Measurements from ENCODE around the gene MILR1. TPM values are rescaled to one million over a fixed set of nuclear protein-coding genes. Genes with fewer than 3 reads are reported as not detected.
"Not testable (repeated sequence)": the region's sequence is repeated elsewhere in the genome, so short reads cannot be mapped to it uniquely, and the experiment has no call there.

The MILR1 gene
- total and polyA plus RNA-seq, 5 donors from 2014 or later = 0.67 TPM; not detected in 4

GRCh38 chr17:64420143-64420670 is 28.7 kb upstream of the MILR1 start:
- no peak overlapping the region for H3K27ac Mint-ChIP-seq
- peak; percentile 70 to 87 for ATAC-seq (ENCODE audit: low read depth in 2 of 2)
- no peaks in the 10 kb centered on the region for H3K27me3 ChIP-seq (ENCODE audit: control insufficient read depth, insufficient read depth, low read length)
- H3K27me3 Mint-ChIP-seq = peaks cover 31% of the 10 kb centered on the region
- H3K36me3 Mint-ChIP-seq = no peaks in the 10 kb centered on the region
- H3K4me3 Mint-ChIP-seq = no peak overlapping the region
- H3K9me3 Mint-ChIP-seq = no peaks in the 10 kb centered on the region
- H3K4me1 Mint-ChIP-seq = peaks cover 0 to 8% (median 4%) of the 10 kb centered on the region in 4 donors
- no peak overlapping the region for H3K4me3 ChIP-seq (ENCODE audit: low read depth, low read length)
- no peaks in the 10 kb centered on the region for H3K9me3 ChIP-seq (ENCODE audit: control insufficient read depth in 2 of 2, low read length in 2 of 2)
- H3K36me3 ChIP-seq (ENCODE audit: control insufficient read depth, insufficient read depth, low read length) = no peaks in the 10 kb centered on the region
- no peak overlapping the region for H3K27ac ChIP-seq (ENCODE audit: insufficient read depth, low read length, poor library complexity, severe bottlenecking)
- DNase-seq = peak; percentile 9 to 82 (median 79)
- no peaks in the 10 kb centered on the region for H3K4me1 ChIP-seq (ENCODE audit: control insufficient read depth, insufficient read depth, low read length, poor library complexity, severe bottlenecking)

GRCh38 chr17:64422121-64422520 is 26.8 kb upstream of the MILR1 start:
- H3K9me3 Mint-ChIP-seq, H3K36me3 Mint-ChIP-seq: not testable (repeated sequence)
- H3K27me3 Mint-ChIP-seq = peaks cover 36% of the 10 kb centered on the region

DNA sequence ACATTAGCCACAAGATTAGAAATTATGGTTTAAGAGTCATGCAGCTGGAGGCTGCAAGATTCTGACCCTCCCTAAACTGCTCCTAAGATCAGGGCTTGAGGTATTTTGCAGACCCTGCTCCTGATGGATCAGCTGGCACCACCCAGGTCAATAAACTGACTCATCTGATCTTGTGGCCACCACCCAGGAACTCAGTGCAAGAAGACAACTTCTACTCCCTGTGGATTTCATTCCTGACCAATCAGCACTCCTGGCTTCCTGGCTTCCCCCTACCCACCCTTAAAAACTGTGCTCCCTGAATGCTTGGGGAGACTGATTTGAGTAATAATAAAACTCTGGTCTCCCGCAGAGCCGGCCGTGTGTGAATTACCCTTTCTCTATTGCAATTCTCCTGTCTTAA is 25.0 kb upstream of the MILR1 start:
- Histone ChIP-seq H3K27ac (ENCODE audit: insufficient read depth, low read length, poor library complexity, severe bottlenecking) (no peak overlapping the region), H3K4me1 (ENCODE audit: control insufficient read depth, insufficient read depth, low read length, poor library complexity, severe bottlenecking) (no peaks in the 10 kb centered on the region), H3K36me3 (ENCODE audit: control insufficient read depth, insufficient read depth, low read length) (no peaks in the 10 kb centered on the region), H3K27me3 (ENCODE audit: control insufficient read depth, insufficient read depth, low read length) (peaks cover 3% of the 10 kb centered on the region), H3K4me3 (ENCODE audit: low read depth, low read length) (no peak overlapping the region), H3K9me3 (ENCODE audit: control insufficient read depth in 2 of 2, low read length in 2 of 2) (no peaks in the 10 kb centered on the region)
- Mint-ChIP-seq H3K4me1 (peaks cover 0 to 4% (median under 1%) of the 10 kb centered on the region in 4 donors), H3K9me3 (no peaks in the 10 kb centered on the region), H3K36me3 (no peaks in the 10 kb centered on the region), H3K27ac (no peak overlapping the region), H3K4me3 (no peak overlapping the region), H3K27me3 (peaks cover 29% of the 10 kb centered on the region)
- DNase-seq = no peak
- no peak for ATAC-seq (ENCODE audit: low read depth in 2 of 2)

More at GRCh38 chr17:64422121-64422520, 26.8 kb upstream of the MILR1 start:
- not testable (repeated sequence) for H3K4me1 Mint-ChIP-seq; H3K4me3 ChIP-seq (ENCODE audit: low read depth, low read length); H3K27ac Mint-ChIP-seq; H3K36me3 ChIP-seq (ENCODE audit: control insufficient read depth, insufficient read depth, low read length); DNase-seq; ATAC-seq (ENCODE audit: low read depth in 2 of 2); H3K27me3 ChIP-seq (ENCODE audit: control insufficient read depth, insufficient read depth, low read length); H3K4me1 ChIP-seq (ENCODE audit: control insufficient read depth, insufficient read depth, low read length, poor library complexity, severe bottlenecking); H3K4me3 Mint-ChIP-seq; H3K27ac ChIP-seq (ENCODE audit: insufficient read depth, low read length, poor library complexity, severe bottlenecking); H3K9me3 ChIP-seq (ENCODE audit: control insufficient read depth in 2 of 2, low read length in 2 of 2)

DNA sequence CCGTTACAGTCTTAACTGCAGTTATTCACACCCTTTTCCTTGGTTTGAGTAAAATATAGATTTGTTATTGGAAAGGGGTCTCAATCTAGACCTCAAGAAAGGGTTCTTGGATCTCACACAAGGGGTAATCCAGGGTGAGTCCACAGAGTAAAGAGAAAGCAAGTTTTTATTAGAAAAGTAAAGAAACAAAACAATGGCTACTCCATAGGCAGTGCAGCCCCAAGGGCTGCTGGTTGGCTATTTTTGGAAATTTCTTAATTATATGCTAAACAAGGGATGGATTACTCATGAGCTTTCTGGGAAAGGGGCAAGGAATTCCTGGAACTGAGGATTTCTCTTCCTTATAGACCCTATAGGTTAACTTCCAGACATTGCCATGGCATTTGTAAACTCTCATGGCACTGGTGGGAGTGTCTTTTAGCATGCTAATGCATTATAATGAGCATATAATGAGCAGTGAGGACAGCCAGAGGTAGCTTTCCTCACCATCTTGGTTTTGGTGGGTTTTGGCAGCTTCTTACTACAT is 24.5 kb upstream of the MILR1 start:
- peaks cover 0 to 3% (median 0%) of the 10 kb centered on the region in 4 donors for H3K4me1 Mint-ChIP-seq
- H3K27ac ChIP-seq (ENCODE audit: insufficient read depth, low read length, poor library complexity, severe bottlenecking) = no peak overlapping the region
- H3K4me3 ChIP-seq (ENCODE audit: low read depth, low read length) = no peak overlapping the region
- no peaks in the 10 kb centered on the region for H3K36me3 Mint-ChIP-seq
- no peaks in the 10 kb centered on the region for H3K9me3 ChIP-seq (ENCODE audit: control insufficient read depth in 2 of 2, low read length in 2 of 2)
- H3K4me1 ChIP-seq (ENCODE audit: control insufficient read depth, insufficient read depth, low read length, poor library complexity, severe bottlenecking) = no peaks in the 10 kb centered on the region
- no peak for ATAC-seq (ENCODE audit: low read depth in 2 of 2)
- no peaks in the 10 kb centered on the region for H3K36me3 ChIP-seq (ENCODE audit: control insufficient read depth, insufficient read depth, low read length)
- peaks cover 3% of the 10 kb centered on the region for H3K27me3 ChIP-seq (ENCODE audit: control insufficient read depth, insufficient read depth, low read length)
- peaks cover 28% of the 10 kb centered on the region for H3K27me3 Mint-ChIP-seq
- H3K27ac Mint-ChIP-seq = no peak overlapping the region
- DNase-seq = no peak
- no peak overlapping the region for H3K4me3 Mint-ChIP-seq
- no peaks in the 10 kb centered on the region for H3K9me3 Mint-ChIP-seq

DNA sequence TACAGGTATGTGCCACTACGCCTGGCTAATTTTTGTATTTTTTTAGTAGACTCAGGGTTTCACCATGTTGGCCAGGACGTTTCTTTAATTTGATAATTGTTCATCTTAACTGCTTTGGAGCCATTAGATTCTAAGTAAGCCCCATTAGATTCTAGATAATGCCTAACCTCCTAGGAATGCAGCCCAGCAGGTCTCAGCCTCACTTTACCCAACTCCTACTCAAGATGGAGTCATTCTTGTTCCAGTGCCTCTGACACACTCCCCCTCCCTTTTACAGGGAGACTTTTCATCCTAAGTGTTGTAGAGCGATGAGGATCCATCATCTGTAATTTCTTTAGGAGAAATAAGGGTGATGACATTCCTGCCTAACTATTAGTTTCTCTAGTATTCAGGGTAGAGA is 23.7 kb upstream of the MILR1 start:
- peaks cover 28% of the 10 kb centered on the region for H3K27me3 Mint-ChIP-seq
- H3K27ac Mint-ChIP-seq = no peak overlapping the region
- no peaks in the 10 kb centered on the region for H3K36me3 Mint-ChIP-seq
- peaks cover 0 to 2% (median 0%) of the 10 kb centered on the region in 4 donors for H3K4me1 Mint-ChIP-seq
- H3K4me3 ChIP-seq (ENCODE audit: low read depth, low read length) = no peak overlapping the region
- H3K27me3 ChIP-seq (ENCODE audit: control insufficient read depth, insufficient read depth, low read length) = peaks cover 3% of the 10 kb centered on the region
- no peaks in the 10 kb centered on the region for H3K9me3 Mint-ChIP-seq
- no peaks in the 10 kb centered on the region for H3K36me3 ChIP-seq (ENCODE audit: control insufficient read depth, insufficient read depth, low read length)
- no peak overlapping the region for H3K27ac ChIP-seq (ENCODE audit: insufficient read depth, low read length, poor library complexity, severe bottlenecking)
- H3K9me3 ChIP-seq (ENCODE audit: control insufficient read depth in 2 of 2, low read length in 2 of 2) = no peaks in the 10 kb centered on the region
- ATAC-seq (ENCODE audit: low read depth in 2 of 2) = no peak
- H3K4me3 Mint-ChIP-seq = no peak overlapping the region
- DNase-seq = no peak
- no peaks in the 10 kb centered on the region for H3K4me1 ChIP-seq (ENCODE audit: control insufficient read depth, insufficient read depth, low read length, poor library complexity, severe bottlenecking)

DNA sequence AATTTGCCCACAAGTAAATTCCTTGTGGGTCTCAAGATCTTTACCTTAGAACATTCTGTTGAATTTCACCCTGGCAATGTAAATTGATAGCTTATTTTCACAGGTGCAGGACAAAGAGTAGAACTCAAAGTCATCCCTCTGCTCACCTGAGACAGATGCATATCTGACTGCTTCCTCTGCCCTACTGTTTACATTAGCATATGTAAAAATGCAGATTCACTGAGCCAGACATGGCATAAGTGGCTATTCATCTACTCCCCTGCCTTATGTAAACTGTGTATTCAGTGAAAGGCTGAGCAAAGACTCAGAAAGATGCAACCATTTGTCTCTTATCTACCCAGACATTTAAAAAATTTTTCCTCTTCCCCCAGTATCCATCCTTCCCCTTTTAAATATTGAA is 22.3 kb upstream of the MILR1 start:
- Histone ChIP-seq H3K4me3 (ENCODE audit: low read depth, low read length) (no peak overlapping the region), H3K4me1 (ENCODE audit: control insufficient read depth, insufficient read depth, low read length, poor library complexity, severe bottlenecking) (no peaks in the 10 kb centered on the region), H3K27me3 (ENCODE audit: control insufficient read depth, insufficient read depth, low read length) (peaks cover 3% of the 10 kb centered on the region), H3K27ac (ENCODE audit: insufficient read depth, low read length, poor library complexity, severe bottlenecking) (no peak overlapping the region), H3K36me3 (ENCODE audit: control insufficient read depth, insufficient read depth, low read length) (no peaks in the 10 kb centered on the region), H3K9me3 (ENCODE audit: control insufficient read depth in 2 of 2, low read length in 2 of 2) (no peaks in the 10 kb centered on the region)
- ATAC-seq (ENCODE audit: low read depth in 2 of 2) (no peak), DNase-seq (no peak)
- Mint-ChIP-seq H3K4me3 (no peak overlapping the region), H3K27me3 (peaks cover 36% of the 10 kb centered on the region), H3K27ac (no peak overlapping the region), H3K36me3 (no peaks in the 10 kb centered on the region), H3K4me1 (no peaks in the 10 kb centered on the region), H3K9me3 (no peaks in the 10 kb centered on the region)

DNA sequence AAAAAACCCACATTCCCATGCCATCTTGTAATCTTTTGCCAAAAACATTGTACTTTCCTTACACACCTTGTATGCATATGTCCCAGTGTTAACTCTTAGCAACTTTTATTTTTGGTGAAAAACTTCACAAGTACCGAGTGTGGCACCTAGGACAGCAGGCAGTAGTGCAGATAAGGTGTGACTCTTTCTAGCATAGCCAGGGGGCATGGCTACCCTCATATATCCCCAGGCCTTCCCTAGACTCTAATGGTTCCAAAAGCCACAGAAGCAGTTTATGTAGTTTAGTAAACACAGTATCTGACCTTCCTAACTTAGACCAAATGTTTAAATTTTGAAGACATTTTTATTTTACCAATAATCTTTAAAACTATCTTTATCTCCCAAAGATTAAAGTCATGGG is 20.5 kb upstream of the MILR1 start:
- no peaks in the 10 kb centered on the region for H3K4me1 Mint-ChIP-seq
- no peaks in the 10 kb centered on the region for H3K9me3 ChIP-seq (ENCODE audit: control insufficient read depth in 2 of 2, low read length in 2 of 2)

DNA sequence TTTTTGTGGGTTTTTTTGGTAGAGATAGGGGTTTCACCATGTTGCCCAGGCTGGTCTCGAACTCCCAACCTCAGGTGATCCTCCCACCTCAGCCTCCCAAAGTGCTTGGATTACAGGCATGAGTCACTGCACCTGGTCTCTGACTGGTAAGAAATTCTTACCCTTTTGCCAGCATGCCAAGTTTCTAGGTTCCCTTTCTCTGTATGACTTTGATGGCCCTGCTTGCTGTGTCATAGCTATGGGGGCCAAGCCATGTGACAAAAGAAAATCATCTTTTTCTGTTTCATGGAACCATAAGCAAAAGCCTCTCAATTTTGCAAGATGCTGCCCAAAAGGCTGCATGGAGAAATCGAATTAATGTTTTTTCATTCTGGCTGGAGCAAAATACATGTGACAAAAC is 18.9 kb upstream of the MILR1 start:
- H3K4me3 Mint-ChIP-seq; H3K36me3 Mint-ChIP-seq; DNase-seq; H3K36me3 ChIP-seq (ENCODE audit: control insufficient read depth, insufficient read depth, low read length); H3K4me1 ChIP-seq (ENCODE audit: control insufficient read depth, insufficient read depth, low read length, poor library complexity, severe bottlenecking); H3K27ac ChIP-seq (ENCODE audit: insufficient read depth, low read length, poor library complexity, severe bottlenecking); H3K9me3 ChIP-seq (ENCODE audit: control insufficient read depth in 2 of 2, low read length in 2 of 2); H3K4me1 Mint-ChIP-seq; H3K4me3 ChIP-seq (ENCODE audit: low read depth, low read length); H3K9me3 Mint-ChIP-seq; ATAC-seq (ENCODE audit: low read depth in 2 of 2); H3K27me3 ChIP-seq (ENCODE audit: control insufficient read depth, insufficient read depth, low read length): not testable (repeated sequence)
- H3K27me3 Mint-ChIP-seq = peaks cover 37% of the 10 kb centered on the region
- peak overlapping the region in 1 of 3 donors; percentile 48 for H3K27ac Mint-ChIP-seq

More for the DNA sequence above, 20.5 kb upstream of the MILR1 start:
- no peak overlapping the region for H3K27ac Mint-ChIP-seq
- DNase-seq (no peak), ATAC-seq (ENCODE audit: low read depth in 2 of 2) (no peak)
- H3K36me3 Mint-ChIP-seq = no peaks in the 10 kb centered on the region
- no peaks in the 10 kb centered on the region for H3K36me3 ChIP-seq (ENCODE audit: control insufficient read depth, insufficient read depth, low read length)
- no peaks in the 10 kb centered on the region for H3K9me3 Mint-ChIP-seq
- peaks cover 3% of the 10 kb centered on the region for H3K27me3 ChIP-seq (ENCODE audit: control insufficient read depth, insufficient read depth, low read length)
- no peak overlapping the region for H3K27ac ChIP-seq (ENCODE audit: insufficient read depth, low read length, poor library complexity, severe bottlenecking)
- no peaks in the 10 kb centered on the region for H3K4me1 ChIP-seq (ENCODE audit: control insufficient read depth, insufficient read depth, low read length, poor library complexity, severe bottlenecking)
- no peak overlapping the region for H3K4me3 Mint-ChIP-seq
- no peak overlapping the region for H3K4me3 ChIP-seq (ENCODE audit: low read depth, low read length)
- H3K27me3 Mint-ChIP-seq = peaks cover 42% of the 10 kb centered on the region

Measured in CD4-positive, CD25-positive, alpha-beta regulatory T cell (primary cell).